Effector CD8-positive, alpha-beta T cell (primary cell): ENCODE data around the gene NRXN3.

ENCODE experiments used
- DNase-seq: peaks from one replicate; lab custom pipeline; 2025; lab: John Stamatoyannopoulos, UW

NRXN3 gene

GRCh38 chr14:78933948-78934524, 763.9 kb downstream of the NRXN3 start:
- no peak for DNase-seq

DNA sequence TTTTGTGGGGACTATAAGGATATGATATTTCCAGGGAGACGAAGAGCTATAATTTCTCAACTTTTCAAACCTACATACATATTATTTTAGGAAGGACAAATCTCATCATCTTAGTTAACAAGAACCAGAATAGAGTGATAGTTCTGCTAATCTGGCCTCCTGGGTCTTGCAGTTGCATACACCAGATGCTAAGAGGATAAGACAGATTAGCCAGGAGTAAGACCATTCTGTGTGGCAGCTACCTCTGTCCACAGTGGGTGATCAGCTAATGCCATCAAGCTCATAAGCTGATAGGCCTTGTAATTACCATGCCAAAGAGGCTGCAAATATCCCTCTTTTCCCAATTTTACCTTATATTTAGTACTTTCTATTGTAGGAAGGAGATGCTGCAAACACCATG, 776.8 kb downstream of the NRXN3 start:
- no peak for DNase-seq

GRCh38 chr14:78947681-78948080, 777.5 kb downstream of the NRXN3 start:
- no peak for DNase-seq

DNA sequence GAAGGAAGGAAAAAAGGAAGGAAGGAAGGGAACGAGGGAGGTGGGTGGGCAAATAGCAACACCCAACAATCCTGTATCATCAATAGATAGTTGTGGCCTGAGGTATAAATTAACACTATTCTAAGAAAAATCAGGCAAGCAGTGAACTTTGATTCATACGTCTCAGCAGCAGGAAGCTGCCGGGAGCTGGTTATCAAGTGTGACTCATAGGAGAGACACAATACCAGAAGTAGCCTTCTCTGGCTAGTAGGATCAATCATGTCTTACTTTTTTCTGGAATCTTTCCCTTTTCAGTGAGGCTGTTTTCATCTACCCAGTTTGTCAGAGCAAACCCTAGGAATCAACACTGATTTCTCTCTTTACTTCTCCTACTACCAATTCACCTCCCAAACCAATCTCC, 780.5 kb downstream of the NRXN3 start:
- DNase-seq = no peak

GRCh38 chr14:78951602-78952001, 781.4 kb downstream of the NRXN3 start:
- DNase-seq = no peak

- peak; percentile 15 for DNase-seq
Observed at GRCh38 chr14:78959674-78960264, 789.6 kb downstream of the NRXN3 start.

GRCh38 chr14:78967111-78967809, 797.1 kb downstream of the NRXN3 start:
- DNase-seq = no peak

DNA sequence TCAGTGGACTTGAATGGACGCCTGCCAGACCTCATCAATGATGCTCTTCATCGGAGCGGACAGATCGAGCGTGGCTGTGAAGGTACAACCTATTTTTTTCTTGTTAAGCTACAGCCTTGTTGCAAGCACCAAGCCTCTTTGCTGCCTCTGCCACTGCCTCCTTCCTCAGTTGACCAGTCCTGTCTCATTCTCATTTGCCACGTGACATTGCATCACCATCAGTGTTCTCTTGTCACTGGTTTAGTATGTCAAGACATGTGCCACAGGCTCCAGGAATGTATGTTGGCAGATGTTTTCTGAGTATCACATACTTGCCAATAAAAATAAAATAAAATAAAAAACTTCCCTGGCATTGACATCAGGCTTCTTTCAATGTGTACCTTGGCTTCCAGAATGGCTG, 798.1 kb downstream of the NRXN3 start:
- DNase-seq = no peak

DNA sequence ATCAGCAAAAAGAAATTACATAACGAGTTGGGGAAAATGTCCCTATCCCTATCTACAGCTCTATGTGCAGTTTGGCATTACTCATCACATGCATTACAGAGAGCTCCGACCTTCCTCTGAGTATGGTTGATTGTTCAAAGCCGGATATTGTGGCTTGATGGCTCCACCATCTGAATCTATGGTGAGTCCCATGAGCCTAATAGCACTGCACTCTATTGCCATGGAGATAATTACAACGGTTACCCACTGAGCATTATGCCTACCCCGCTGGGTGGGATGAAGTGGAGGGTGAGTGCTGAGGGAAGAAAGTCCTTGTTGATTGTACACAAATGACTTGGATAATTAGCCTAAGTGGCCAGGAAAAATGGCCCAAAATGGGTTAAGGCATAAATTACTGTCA, 800.5 kb downstream of the NRXN3 start:
- DNase-seq = no peak

DNA sequence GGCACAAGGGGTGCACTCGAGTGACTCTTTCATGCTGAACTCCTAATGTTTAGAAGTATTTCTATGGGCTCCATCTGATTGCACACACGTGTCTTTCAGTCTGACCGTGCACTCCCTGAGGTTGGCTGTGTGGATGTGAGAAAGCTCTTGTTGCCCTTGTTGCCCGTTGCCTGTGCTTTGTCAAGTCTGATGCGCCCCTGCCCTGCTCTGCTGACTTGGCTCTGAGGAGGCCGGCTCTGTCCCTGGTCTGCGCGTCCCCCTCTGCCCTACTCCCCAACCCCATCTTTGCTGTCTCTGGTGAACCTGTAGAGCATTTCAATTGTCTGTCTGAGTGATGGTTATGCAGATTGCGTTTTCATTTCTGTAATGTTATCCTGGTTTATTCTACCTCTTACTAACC, 802.3 kb downstream of the NRXN3 start:
- no peak for DNase-seq

- no peak for DNase-seq
Observed at GRCh38 chr14:78974691-78975090, 804.5 kb downstream of the NRXN3 start.

DNA sequence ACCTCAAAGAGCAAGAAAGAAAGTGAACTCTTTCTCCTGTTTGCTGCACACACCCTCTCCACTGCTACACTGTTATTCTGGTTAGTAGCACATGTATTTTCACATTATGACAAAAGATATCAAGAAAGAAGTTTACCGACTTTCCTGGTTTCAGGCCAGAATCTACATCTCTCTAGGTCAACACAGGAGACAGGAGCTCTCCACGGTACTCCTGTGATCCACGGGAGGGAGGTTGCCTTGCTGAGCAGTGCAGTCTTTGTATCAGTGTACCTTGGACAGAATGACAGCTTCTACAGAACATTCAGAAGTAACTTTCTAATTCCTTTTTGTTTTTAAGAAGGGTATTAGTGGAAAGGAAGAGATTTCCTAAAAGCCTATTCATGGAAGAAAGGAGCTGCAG, 805.6 kb downstream of the NRXN3 start:
- DNase-seq = no peak

GRCh38 chr14:78978896-78979295, 808.7 kb downstream of the NRXN3 start:
- no peak for DNase-seq

GRCh38 chr14:78982551-78982950, 812.4 kb downstream of the NRXN3 start:
- DNase-seq = no peak

DNA sequence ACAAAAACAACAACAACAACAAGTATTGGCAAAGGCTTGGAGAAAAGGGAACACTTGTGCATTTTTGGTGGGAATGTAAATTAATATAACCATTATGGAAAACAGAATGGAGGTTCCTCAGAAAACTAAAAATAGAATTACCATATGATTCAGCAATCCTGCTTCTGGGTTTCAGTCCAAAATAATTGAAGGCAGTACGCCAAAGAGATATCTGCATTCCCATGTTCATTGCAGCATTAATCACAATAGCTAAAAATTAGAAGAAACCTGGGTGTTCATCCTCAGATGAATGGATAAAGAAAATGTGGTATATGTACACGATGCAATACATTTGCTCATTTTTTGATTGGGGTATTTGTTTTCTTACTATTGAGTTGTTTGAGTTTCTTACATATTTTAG, 813.0 kb downstream of the NRXN3 start:
- DNase-seq = no peak

DNA sequence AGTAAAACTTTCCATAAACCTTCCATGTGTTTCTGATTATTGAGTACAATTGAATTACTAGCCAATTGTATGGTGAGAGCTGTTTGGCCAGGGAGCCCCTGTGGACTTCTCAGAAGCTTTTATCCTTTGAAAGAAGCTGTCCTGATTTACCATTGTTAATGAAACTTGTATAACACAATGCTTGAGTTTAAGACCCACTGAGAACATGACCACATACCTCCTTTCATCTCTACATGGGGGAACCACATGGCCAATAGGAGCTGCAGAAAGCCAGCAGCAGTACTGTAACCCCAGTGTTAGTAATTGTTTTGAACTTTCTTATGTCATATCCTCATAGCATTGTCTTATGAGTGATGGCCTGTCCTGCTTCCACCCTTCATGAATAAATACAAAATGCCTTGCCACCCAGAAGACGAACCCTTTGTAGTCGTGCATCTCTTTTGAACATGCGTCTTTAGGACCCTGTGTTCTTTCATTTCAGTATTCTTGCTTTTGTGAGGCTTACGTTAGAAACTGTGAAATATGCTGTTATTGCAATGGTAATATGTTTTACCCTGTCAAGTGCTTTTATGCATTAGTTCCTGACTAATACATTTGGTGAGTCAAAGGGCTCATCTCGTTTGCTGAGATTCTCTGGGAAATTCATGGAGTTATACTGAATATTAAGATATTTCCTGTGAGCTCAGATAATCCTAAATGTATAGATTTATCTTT, 815.7 kb downstream of the NRXN3 start:
- no peak for DNase-seq

DNA sequence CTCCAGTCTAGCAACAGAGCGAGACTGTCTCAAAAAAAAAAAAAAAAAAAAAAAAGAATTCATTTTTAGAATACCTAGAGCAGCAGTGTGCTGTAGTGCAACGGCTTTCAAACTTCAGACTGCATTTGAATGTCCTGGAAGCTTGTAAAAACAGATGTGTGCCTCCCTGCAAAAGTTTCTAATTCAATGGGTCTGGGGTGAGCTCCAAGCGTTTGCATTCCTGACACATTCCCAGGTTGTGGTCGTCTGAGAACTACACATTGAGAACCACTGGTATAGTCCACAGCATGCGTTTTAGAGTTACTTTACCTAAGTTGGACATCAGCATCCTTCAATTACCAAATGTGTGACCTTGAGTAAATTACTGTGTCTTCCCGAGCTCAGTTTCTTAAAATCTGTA, 816.8 kb downstream of the NRXN3 start:
- no peak for DNase-seq

DNA sequence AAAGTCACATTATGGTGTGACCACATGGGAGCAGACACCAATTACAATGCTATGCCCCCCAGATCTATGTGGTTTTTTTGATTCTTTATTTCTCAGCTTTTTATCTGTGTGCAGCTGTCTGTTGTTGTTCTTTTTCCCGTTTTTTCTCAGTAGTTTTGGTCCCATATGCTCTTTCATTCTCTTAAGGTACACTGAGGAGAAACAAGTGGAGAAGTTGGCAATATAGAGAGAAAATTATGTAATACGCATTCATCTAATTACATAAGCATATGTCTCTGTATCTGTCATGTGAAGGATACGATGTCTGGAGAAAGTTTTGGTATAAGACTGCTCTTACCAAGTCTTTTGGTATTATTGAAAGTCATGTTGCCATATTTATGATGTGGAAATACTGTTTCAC, 819.0 kb downstream of the NRXN3 start:
- no peak for DNase-seq

GRCh38 chr14:78992867-78993266, 822.7 kb downstream of the NRXN3 start:
- DNase-seq = no peak

DNA sequence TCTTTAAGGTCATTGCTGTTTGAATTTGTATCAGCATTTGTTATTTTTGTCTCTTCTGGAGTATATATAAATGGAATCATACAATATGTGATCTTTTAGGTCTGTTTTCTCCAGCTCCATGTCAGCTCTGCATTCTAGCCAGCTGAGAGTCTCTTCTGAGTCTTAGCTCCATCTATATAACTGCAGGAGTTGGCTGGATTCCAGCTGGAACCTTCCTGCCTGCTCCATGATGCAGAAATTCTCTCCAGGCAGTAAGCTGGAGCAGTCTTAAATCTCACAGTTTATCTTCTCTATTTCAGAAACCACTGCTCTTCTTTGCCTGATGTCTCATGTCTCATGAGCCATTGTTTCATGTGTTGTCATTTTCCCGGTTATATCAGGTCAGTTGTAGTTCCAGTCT, 827.6 kb downstream of the NRXN3 start:
- no peak for DNase-seq

- DNase-seq = no peak
Observed at GRCh38 chr14:79009286-79009685, 839.1 kb downstream of the NRXN3 start.

GRCh38 chr14:79011091-79011919, 841.1 kb downstream of the NRXN3 start:
- no peak for DNase-seq
